Astrocyte (in vitro differentiated cells and primary cell): ENCODE data around the gene CTAGE15. TPM values are rescaled to one million over a fixed set of nuclear protein-coding genes. Genes with fewer than 3 reads are reported as not detected.
"Not testable (repeated sequence)": the region's sequence is repeated elsewhere in the genome, so short reads cannot be mapped to it uniquely, and the experiment has no call there.

Experiments
- DNase-seq: peaks from one replicate; pipeline ENCODE4 v3.0.0-alpha.2; 2010; ENCODE audit warnings: low read depth
- FAIRE-seq: peaks from 2 replicates; lab custom pipeline; 2011; peaks lifted over from hg19 to GRCh38; lab: Jason Lieb, UNC
- H2AFZ ChIP-seq: 2 replicates; pipeline ENCODE4 v1.6.0; 2012; ENCODE audit warnings: low read depth, low read length, inconsistent platforms
- H3K27ac ChIP-seq: 2 replicates; pipeline ENCODE4 v1.5.1; 2011; ENCODE audit warnings: low read depth, low read length, inconsistent platforms
- H3K27me3 ChIP-seq: 2 replicates; pipeline ENCODE4 v1.6.0; 2011; ENCODE audit warnings: low read length, inconsistent platforms; ENCODE audit not compliant: insufficient read depth
- H3K36me3 ChIP-seq: 2 replicates; pipeline ENCODE4 v1.5.1; 2011; ENCODE audit warnings: low read length, inconsistent platforms; ENCODE audit not compliant: insufficient read depth
- H3K4me1 ChIP-seq: 2 replicates; pipeline ENCODE4 v1.5.1; 2011; ENCODE audit warnings: low read length, inconsistent platforms; ENCODE audit not compliant: insufficient read depth
- H3K4me2 ChIP-seq: 2 replicates; pipeline ENCODE4 v1.6.0; 2012; ENCODE audit warnings: low read length, inconsistent platforms
- H3K4me3 ChIP-seq: 2 replicates; pipeline ENCODE4 v1.5.1; 2011; ENCODE audit warnings: low read depth, mild to moderate bottlenecking, low read length, inconsistent platforms; ENCODE audit not compliant: insufficient read depth
- H3K79me2 ChIP-seq: 2 replicates; pipeline ENCODE4 v1.6.0; 2012; ENCODE audit warnings: mild to moderate bottlenecking, low read length, inconsistent platforms; ENCODE audit not compliant: insufficient read depth
- H3K9ac ChIP-seq: 2 replicates; pipeline ENCODE4 v1.6.0; 2012; ENCODE audit warnings: mild to moderate bottlenecking, low read length, inconsistent platforms
- H3K9me3 ChIP-seq: 2 replicates; pipeline ENCODE4 v1.5.1; 2012; ENCODE audit warnings: low read depth, mild to moderate bottlenecking, low read length, inconsistent platforms; ENCODE audit not compliant: insufficient read depth
- H4K20me1 ChIP-seq: 2 replicates; pipeline ENCODE4 v1.6.0; 2012; ENCODE audit warnings: low read length, inconsistent platforms; ENCODE audit not compliant: insufficient read depth
- H3K27ac Mint-ChIP-seq: one replicate; pipeline ENCODE4 v1.8.0; 2021; ENCODE audit warnings: mild to moderate bottlenecking, mixed read lengths; ENCODE audit not compliant: unreplicated experiment
- H3K27me3 Mint-ChIP-seq: one replicate; pipeline ENCODE4 v1.8.0; 2021; ENCODE audit warnings: low read depth, mixed read lengths; ENCODE audit not compliant: unreplicated experiment
- H3K36me3 Mint-ChIP-seq: one replicate; pipeline ENCODE4 v1.8.0; 2021; ENCODE audit warnings: low read depth, mixed read lengths; ENCODE audit not compliant: unreplicated experiment
- H3K4me1 Mint-ChIP-seq: one replicate; pipeline ENCODE4 v1.8.0; 2021; ENCODE audit warnings: low read depth, mixed read lengths; ENCODE audit not compliant: unreplicated experiment
- H3K4me3 Mint-ChIP-seq: one replicate; pipeline ENCODE4 v1.8.0; 2021; ENCODE audit warnings: mild to moderate bottlenecking, moderate library complexity, mixed read lengths; ENCODE audit not compliant: unreplicated experiment
- H3K9me3 Mint-ChIP-seq: one replicate; pipeline ENCODE4 v1.8.0; 2021; ENCODE audit warnings: mild to moderate bottlenecking, mixed read lengths; ENCODE audit not compliant: unreplicated experiment
- total RNA-seq: library from RNA; stranded (reverse); gene quantifications from 2 replicates; pipeline ENCODE4 v1.2.1, GENCODE V29; 2021

Gene CTAGE15
- total RNA-seq, 1 donor from 2014 or later = not detected

DNA sequence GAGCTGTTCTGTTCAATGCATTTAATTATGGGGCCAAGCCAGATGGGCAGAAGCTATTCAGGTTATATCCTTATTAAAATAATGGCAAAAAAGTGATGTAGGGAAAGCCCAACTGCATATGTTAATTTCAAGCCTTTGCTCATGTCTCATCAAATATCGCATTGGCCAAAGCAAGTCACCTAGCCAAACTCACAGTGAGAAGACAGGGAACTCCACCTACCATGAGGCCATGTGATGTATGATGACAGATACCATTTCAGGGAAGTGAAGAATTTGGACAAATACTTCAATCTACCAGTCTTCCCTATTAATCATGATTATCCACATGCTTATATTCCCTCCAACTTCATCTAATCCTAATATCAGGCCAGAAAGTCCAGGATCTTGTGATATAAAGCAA, 35.2 kb upstream of the CTAGE15 start:
- H3K4me1 ChIP-seq, H3K4me2 ChIP-seq, H3K4me1 Mint-ChIP-seq, H4K20me1 ChIP-seq, H3K36me3 ChIP-seq, H3K9me3 ChIP-seq, H3K27ac Mint-ChIP-seq, H3K9me3 Mint-ChIP-seq, H3K27ac ChIP-seq, H3K4me3 Mint-ChIP-seq, H3K79me2 ChIP-seq, H3K4me3 ChIP-seq, H2AFZ ChIP-seq, H3K27me3 Mint-ChIP-seq, H3K9ac ChIP-seq, DNase-seq, H3K36me3 Mint-ChIP-seq, FAIRE-seq, H3K27me3 ChIP-seq: not testable (repeated sequence)

DNA sequence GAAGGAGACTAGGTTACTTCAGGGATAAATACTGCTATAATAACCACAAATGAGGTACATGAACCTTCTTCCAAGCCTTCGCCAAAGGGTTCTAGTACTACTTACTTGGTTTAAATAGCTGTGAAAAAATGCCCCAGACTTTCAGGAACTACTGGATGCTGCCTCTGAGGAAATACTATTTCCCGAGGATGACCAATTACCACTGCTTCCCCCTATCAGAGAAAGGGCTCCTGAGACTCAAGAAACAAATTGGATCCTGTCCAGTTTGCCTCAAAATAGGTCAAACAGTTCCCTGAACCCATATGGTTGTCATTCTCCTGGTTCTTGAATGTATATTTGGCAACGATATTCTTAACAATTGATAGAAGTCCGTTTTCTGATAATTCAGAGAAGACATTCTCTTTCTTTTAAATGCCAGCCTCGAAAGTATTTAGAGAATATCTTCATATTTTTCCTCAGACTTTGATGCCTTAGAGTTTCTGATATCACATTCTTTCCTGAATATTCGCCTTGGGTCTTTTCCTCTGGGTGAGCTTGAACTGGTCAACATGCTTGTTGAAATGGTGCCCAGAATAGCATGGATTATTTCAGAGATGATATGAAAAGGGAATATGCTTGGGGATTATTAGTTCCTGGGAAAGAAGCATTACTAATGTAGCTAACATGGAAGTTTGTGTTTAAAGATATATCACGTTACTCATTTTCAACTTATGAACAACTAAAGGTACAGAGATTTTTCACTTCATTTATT, 28.1 kb upstream of the CTAGE15 start:
- H3K4me1 ChIP-seq, H3K4me1 Mint-ChIP-seq, H3K4me3 Mint-ChIP-seq, H3K27ac ChIP-seq, H3K27ac Mint-ChIP-seq, H2AFZ ChIP-seq, H3K4me2 ChIP-seq, H3K9ac ChIP-seq, H4K20me1 ChIP-seq, FAIRE-seq, H3K27me3 Mint-ChIP-seq, H3K4me3 ChIP-seq, DNase-seq, H3K27me3 ChIP-seq, H3K79me2 ChIP-seq, H3K36me3 ChIP-seq, H3K36me3 Mint-ChIP-seq, H3K9me3 Mint-ChIP-seq, H3K9me3 ChIP-seq: not testable (repeated sequence)

DNA sequence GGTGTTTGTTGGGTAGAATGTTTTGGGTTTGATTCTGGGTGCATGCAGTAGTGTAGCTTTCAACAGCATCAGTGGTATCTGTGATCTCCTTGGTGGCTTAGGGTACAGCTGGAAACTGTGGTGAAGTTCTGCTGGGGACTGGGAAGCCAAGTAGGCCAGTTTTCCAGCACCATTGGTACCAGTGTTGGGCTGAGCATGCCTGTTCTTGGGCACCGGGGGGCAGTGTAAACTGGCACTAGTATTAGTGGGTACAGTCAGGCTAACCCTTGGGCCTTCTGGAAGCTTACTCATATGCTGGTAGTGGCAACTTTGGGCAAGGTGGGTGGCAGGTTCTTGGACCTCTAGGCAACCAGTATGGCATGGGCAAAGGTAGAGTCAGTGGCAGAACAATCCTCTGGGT, 15.6 kb upstream of the CTAGE15 start:
- H3K36me3 ChIP-seq, H3K9ac ChIP-seq, H3K79me2 ChIP-seq, H3K36me3 Mint-ChIP-seq, H3K4me3 ChIP-seq, H3K9me3 Mint-ChIP-seq, H3K4me3 Mint-ChIP-seq, H3K4me1 Mint-ChIP-seq, DNase-seq, H3K9me3 ChIP-seq, H3K4me1 ChIP-seq, H3K27ac ChIP-seq, FAIRE-seq, H4K20me1 ChIP-seq, H3K27me3 ChIP-seq, H2AFZ ChIP-seq, H3K27me3 Mint-ChIP-seq, H3K27ac Mint-ChIP-seq, H3K4me2 ChIP-seq: not testable (repeated sequence)

DNA sequence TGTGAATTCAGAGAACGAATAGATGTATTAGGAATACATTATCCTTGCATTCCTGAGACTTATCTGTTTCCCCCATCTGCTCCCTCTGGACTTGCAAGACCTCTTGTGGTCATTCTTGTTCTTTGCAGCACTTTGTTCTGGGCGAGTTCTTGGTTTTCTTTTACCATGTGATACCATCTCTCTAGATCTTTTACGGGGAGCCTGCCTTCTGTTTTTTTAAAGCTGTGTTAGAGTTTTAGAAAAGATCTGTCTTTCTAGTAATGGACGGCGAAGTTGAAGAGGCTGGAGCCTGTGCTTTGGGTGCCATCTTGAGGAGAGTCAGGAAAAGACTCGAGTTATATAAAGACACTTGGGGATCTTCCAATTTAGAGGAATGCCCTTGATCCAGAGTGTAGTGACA, 8.3 kb upstream of the CTAGE15 start:
- not testable (repeated sequence) for H3K27ac ChIP-seq, H4K20me1 ChIP-seq, H3K27ac Mint-ChIP-seq, H3K4me3 ChIP-seq, H3K36me3 ChIP-seq, H3K9me3 ChIP-seq, H3K4me3 Mint-ChIP-seq, H3K27me3 Mint-ChIP-seq, H3K4me1 ChIP-seq, H3K27me3 ChIP-seq, H3K9me3 Mint-ChIP-seq, H3K79me2 ChIP-seq, H3K4me1 Mint-ChIP-seq, DNase-seq, H3K4me2 ChIP-seq, H3K9ac ChIP-seq, H3K36me3 Mint-ChIP-seq, H2AFZ ChIP-seq
- FAIRE-seq = peak; percentile 67

DNA sequence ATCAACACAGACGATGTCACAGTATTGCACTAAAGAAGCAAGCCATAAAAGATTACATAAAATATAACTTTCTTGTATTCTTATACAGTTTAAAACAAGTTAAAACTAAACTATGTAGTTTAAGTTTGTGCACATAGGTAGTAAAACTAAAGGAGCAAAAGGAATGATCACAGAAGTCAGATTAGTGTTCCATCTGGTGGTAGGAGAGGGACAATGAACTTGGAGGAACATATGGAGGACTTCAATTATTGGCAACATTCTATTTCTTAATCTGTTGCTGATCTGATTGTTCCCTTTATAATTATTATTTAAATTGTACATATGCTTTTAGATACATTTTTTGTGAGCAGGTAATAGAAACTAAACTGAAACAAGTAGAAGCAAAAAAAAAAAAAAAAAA, 5.6 kb upstream of the CTAGE15 start:
- not testable (repeated sequence) for H3K4me1 Mint-ChIP-seq, H3K79me2 ChIP-seq, H3K4me3 ChIP-seq, H3K27me3 Mint-ChIP-seq, H3K4me3 Mint-ChIP-seq, H2AFZ ChIP-seq, FAIRE-seq, H4K20me1 ChIP-seq, H3K36me3 ChIP-seq, H3K36me3 Mint-ChIP-seq, H3K4me1 ChIP-seq, H3K27ac Mint-ChIP-seq, H3K4me2 ChIP-seq, H3K27me3 ChIP-seq, H3K9me3 Mint-ChIP-seq, H3K9me3 ChIP-seq, H3K27ac ChIP-seq, DNase-seq, H3K9ac ChIP-seq

DNA sequence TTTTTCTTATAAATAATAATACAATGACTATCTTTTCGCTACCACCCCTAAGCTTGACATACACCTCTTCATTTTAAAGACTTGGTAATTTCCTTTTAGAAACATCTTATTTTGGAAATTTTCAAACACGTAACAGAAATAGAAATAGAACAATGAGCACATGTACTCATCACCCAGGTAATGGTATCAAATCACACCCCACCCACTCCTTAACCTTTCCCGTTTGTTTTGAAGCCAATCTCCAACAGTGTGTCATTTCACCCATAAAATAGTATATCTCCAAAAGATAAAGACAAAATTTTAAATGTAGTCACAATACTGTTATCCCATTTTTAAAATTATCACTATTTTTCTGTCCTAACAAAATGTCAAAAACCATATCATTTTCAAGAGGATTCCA, 16.6 kb downstream of the CTAGE15 start:
- H3K4me2 ChIP-seq, H3K27me3 ChIP-seq, H3K4me1 Mint-ChIP-seq, H3K9ac ChIP-seq, H3K79me2 ChIP-seq, H3K4me3 Mint-ChIP-seq, H3K27me3 Mint-ChIP-seq, H3K4me1 ChIP-seq, H3K9me3 ChIP-seq, H3K4me3 ChIP-seq, FAIRE-seq, H2AFZ ChIP-seq, H3K27ac ChIP-seq, H3K36me3 ChIP-seq, H3K27ac Mint-ChIP-seq, DNase-seq, H3K9me3 Mint-ChIP-seq, H3K36me3 Mint-ChIP-seq, H4K20me1 ChIP-seq: not testable (repeated sequence)
